HG02798 (cell line): Measurements from ENCODE around the gene KDM2A.

Experiments used
- ATAC-seq: cut with Tn5 transposase; IDR thresholded peaks from one replicate; pipeline ENCODE4 v1.9.1; 2021; ENCODE audit warnings: mild to moderate bottlenecking; ENCODE audit not compliant: unreplicated experiment, poor library complexity

The KDM2A gene

GRCh38 chr11:67269401-67270255 lies 150.6 kb downstream of the KDM2A start:
- ATAC-seq: no peak

- ATAC-seq: no peak
These were observed 151.5 kb downstream of the KDM2A start for GRCh38 chr11:67270256-67271204.

GRCh38 chr11:67271205-67271540 lies 152.1 kb downstream of the KDM2A start:
- no peak for ATAC-seq

GRCh38 chr11:67271541-67272284 lies 152.7 kb downstream of the KDM2A start:
- ATAC-seq: no peak

GRCh38 chr11:67272327-67273259 lies 153.5 kb downstream of the KDM2A start:
- ATAC-seq: no peak

GRCh38 chr11:67273260-67273990 lies 154.4 kb downstream of the KDM2A start:
- no peak for ATAC-seq

DNA sequence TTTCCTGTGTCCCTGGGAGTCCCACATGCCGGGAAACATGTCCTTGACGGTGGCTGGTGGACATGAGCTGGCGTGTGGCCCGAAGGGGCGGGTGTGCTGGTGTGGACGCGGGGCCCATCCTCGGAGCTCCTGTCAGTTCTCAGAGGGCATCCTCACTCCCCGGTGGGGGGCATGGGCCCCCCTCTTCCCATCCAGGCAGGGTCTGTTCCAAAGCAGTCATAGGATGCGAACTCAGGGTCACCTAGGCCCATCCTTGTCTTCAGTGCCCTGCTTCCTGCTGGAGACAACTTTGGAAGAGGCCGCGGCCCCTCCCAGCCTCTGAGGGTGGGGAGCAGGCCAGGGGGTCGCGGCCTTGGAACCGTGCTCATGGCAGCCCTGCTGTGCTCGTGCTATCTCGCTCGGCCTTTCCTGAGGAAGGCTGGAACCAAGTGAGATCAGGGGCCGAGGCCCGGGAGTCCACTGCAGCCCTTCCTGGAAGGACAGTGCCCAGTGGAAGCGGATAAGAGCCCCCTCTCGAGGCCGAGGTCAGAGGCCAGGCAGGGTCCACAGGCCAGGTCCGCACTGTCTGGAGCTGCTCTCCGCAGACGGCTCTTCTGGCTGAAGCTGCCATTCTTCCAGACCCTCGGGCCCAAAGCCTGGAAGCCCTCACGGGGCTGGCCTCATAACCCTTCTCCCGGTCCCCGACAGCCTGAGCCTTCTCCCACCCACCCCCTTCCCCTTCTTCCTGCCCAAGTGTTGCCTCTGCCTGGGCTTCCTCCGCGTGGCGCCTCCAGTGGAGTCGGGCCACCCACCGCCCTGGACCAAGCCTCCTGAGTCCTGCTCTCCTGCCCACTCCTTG lies 155.9 kb downstream of the KDM2A start:
- no peak for ATAC-seq

GRCh38 chr11:67275606-67276409 lies 156.7 kb downstream of the KDM2A start:
- no peak for ATAC-seq

DNA sequence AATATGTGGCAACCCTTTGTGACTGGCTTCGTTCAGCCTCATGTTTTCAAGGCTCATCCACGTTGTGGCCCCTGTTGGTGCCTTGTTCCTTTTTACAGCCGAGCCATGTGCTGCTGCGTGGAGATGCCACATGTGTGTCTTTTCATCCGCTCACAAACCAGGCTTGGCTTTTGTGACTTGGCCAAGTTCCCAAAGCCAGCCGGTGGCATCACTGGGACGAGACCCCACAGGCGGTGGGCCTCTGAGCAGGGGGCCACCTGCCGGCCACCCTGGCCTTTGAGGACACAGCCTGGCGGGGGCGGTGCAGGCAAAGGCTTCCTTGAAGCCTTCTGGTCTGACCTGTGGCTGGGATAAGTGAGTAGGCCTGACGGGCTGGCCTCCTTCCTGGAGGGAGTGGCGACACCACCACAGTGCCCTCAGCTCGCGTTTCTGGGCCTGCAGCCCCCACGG lies 157.7 kb downstream of the KDM2A start:
- ATAC-seq: peak; percentile 18

DNA sequence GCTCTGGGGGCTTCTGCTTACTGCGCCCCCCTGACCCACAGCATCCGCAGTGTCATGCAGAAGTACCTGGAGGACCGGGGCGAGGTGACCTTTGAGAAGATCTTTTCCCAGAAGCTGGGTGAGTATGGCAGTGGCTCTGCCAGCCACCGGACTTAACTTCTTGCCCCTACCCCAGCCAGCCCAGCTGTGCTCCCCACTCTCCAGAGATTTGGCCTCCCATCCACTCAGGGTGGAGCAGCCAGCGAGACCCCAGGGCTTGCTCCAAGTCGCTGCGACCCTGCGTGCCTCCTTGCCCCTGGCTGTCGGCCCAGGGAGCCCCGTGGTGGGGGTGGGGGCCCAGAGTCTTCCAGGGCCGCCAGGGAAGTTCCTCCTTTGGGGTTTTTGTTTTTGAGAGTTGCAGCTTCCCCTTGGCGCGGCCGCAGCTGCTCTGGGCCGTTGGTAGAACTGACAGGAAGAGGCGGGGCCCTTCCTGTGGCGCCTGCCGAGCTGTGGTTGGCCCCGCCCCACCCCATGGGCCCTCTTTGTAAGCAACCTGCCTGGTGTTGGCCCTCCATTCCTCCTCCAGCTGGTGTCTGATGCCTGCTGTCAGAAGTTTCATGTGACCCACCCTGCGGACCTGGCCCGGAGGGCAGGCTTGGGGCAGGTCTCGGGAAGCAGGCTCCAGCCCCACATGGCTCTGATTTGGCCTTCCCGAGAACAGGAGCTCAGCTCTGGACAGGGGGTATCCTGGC lies 158.3 kb downstream of the KDM2A start:
- peak; percentile 86 for ATAC-seq

DNA sequence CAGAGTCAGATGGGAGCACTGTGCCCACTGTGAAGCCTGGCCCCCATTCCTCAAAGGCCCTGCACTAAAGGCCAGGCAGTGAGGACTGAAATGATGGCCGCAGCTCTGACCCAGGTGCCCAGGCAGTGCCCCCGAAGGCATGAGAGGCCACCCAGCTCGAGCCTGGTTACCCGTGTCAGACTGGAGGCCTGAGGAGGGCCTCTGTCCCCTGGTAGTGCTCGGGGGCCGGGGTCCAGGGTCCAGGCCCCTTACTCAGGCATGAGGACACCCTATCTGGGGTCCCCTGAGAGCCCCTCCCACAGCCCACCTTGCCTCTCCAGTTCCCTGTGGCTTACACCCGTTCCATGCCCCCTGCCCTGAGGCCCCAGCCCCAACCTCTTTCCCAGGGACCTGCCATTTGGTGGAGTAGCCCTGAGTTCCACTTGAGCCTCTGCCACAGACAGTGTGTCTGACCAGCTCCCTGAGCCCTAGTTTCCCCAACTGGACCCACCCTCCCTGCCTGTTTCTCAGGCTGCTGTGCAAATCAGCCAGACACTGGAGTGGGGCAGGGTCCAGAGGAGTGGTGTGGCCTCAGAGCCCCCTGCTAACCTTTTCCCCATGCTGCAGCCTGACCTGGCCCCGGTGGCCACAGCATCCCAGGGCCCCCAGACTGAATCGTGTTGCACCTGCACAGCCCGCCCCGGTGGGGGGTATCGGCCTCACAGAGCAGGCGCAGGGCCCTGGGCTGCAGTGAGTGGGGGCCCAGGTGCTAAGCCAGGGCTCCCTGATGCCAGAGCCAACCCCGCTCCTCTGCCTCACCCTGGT lies 159.3 kb downstream of the KDM2A start:
- no peak for ATAC-seq

GRCh38 chr11:67278939-67279588 lies 160.0 kb downstream of the KDM2A start:
- no peak for ATAC-seq

DNA sequence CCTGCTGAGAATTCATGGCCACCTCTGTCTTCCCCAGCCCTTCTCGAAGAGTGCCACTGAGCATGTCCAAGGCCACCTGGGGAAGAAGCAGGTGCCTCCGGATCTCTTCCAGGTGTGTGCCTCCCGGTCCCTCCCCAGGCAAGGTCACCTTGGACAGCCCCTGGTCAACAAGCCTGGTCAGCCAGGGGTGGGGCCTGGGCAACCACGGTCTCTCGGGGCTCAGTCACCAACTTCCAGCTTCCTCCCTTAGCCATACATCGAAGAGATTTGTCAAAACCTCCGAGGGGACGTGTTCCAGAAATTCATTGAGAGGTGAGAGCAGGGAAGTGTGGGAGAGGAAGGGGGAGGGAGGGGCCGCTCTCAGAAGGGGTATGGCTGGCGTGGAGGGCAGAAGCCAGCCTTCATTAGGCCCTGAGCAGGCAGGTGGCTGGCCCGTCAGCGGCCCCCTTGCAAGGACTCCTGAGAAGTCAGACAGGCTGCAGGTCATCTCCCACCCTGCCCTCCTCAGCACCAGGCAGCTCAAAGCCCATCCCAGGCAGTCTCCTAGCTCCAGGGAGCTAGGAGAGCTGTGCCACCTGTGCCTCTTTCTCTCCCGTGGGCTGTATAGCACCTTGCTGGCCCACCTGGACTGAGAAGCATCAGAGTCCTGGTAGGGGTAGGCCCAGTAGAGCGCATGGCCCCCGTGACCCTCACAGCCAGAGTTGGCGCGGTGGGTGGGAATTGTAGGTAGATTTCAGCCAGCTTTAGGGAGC lies 160.7 kb downstream of the KDM2A start:
- ATAC-seq: no peak

- ATAC-seq: no peak
These were observed 161.3 kb downstream of the KDM2A start for GRCh38 chr11:67280341-67280787.
